ENCODE results near the gene SARDH. TPM values are rescaled to one million over a fixed set of nuclear protein-coding genes. Genes with fewer than 3 reads are reported as not detected.

Gene SARDH
- total RNA-seq, 1 donor from 2014 or later = 5.0 TPM

GRCh38 chr9:133717113-133718031 lies 20.8 kb downstream of the SARDH start:
- Mint-ChIP-seq H3K4me1 (ENCODE audit: unreplicated experiment) (no peaks in the 10 kb centered on the region), H3K36me3 (ENCODE audit: low read depth, unreplicated experiment) (peaks cover 5% of the 10 kb centered on the region), H3K4me3 (ENCODE audit: unreplicated experiment) (no peak overlapping the region), H3K27me3 (ENCODE audit: unreplicated experiment) (no peaks in the 10 kb centered on the region), H3K9me3 (ENCODE audit: unreplicated experiment) (no peaks in the 10 kb centered on the region), H3K27ac (ENCODE audit: unreplicated experiment) (no peak overlapping the region)
- DNase-seq (ENCODE audit: low spot score) = peak; percentile 2
- no peak for TF ChIP-seq CTCF (IDR thresholded peaks at IDR 0.05; ENCODE audit: unreplicated experiment)

- Mint-ChIP-seq H3K27ac (ENCODE audit: unreplicated experiment) (no peak overlapping the region), H3K4me1 (ENCODE audit: unreplicated experiment) (no peaks in the 10 kb centered on the region), H3K27me3 (ENCODE audit: unreplicated experiment) (no peaks in the 10 kb centered on the region), H3K36me3 (ENCODE audit: low read depth, unreplicated experiment) (peaks cover 5% of the 10 kb centered on the region), H3K4me3 (ENCODE audit: unreplicated experiment) (no peak overlapping the region), H3K9me3 (ENCODE audit: unreplicated experiment) (no peaks in the 10 kb centered on the region)
- DNase-seq (ENCODE audit: low spot score) = peak; percentile 2
- no peak for TF ChIP-seq CTCF (IDR thresholded peaks at IDR 0.05; ENCODE audit: unreplicated experiment)
Measured at GRCh38 chr9:133716564-133717112, 21.5 kb downstream of the SARDH start.

GRCh38 chr9:133715866-133716563 lies 22.1 kb downstream of the SARDH start:
- Mint-ChIP-seq H3K27ac (ENCODE audit: unreplicated experiment) (no peak overlapping the region), H3K9me3 (ENCODE audit: unreplicated experiment) (no peaks in the 10 kb centered on the region), H3K4me1 (ENCODE audit: unreplicated experiment) (no peaks in the 10 kb centered on the region), H3K36me3 (ENCODE audit: low read depth, unreplicated experiment) (peaks cover 5% of the 10 kb centered on the region), H3K4me3 (ENCODE audit: unreplicated experiment) (no peak overlapping the region), H3K27me3 (ENCODE audit: unreplicated experiment) (no peaks in the 10 kb centered on the region)
- peak; percentile 38 for DNase-seq (ENCODE audit: low spot score)
- no peak for TF ChIP-seq CTCF (IDR thresholded peaks at IDR 0.05; ENCODE audit: unreplicated experiment)

GRCh38 chr9:133715295-133715865 lies 22.8 kb downstream of the SARDH start:
- Mint-ChIP-seq H3K4me3 (ENCODE audit: unreplicated experiment) (no peak overlapping the region), H3K27ac (ENCODE audit: unreplicated experiment) (no peak overlapping the region), H3K27me3 (ENCODE audit: unreplicated experiment) (peaks cover 3% of the 10 kb centered on the region), H3K36me3 (ENCODE audit: low read depth, unreplicated experiment) (peaks cover 5% of the 10 kb centered on the region), H3K9me3 (ENCODE audit: unreplicated experiment) (no peaks in the 10 kb centered on the region), H3K4me1 (ENCODE audit: unreplicated experiment) (no peaks in the 10 kb centered on the region)
- no peak for DNase-seq (ENCODE audit: low spot score)
- no peak for TF ChIP-seq CTCF (IDR thresholded peaks at IDR 0.05; ENCODE audit: unreplicated experiment)
